ENCODE results near the gene ZEB2. TPM values are rescaled to one million over a fixed set of nuclear protein-coding genes. Genes with fewer than 3 reads are reported as not detected.

Gene ZEB2
- total RNA-seq, 1 experiment from 2014 or later = 1.1 TPM

DNA sequence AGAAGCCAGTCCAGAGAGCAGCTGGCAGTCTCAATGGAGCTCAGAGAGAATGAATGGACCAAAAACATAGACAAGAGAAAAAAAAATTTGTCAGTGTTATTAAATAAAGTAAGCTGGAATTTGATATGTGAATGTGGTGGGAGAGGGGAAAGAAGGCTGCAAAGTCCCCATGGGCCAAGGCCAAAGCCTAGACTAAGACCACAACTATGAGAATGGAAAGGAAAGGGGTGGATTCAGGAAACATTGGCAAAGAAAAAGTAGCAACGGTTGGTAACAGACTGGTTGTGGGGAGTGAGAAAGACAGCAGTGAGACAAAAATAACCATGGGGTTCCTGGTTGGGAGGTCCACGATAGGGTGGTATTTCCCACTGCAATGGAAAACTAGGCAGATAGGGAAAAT lies 47.0 kb downstream of the ZEB2 start:
- intact Hi-C loops (cut with micrococcal nuclease; ENCODE audit: unreplicated experiment) (no loop called here), in situ Hi-C loops (cut with HindIII; ENCODE audit: low pct_unique_long_range_greater_than_20kb, low sequenced_read_pairs) (no loop called here)
- H3K27ac ChIP-seq (ENCODE audit: low read length) = no peak overlapping the region
- ATAC-seq (no peak), DNase-seq (ENCODE audit: low read depth, low spot score) (no peak)
- H3K36me3 ChIP-seq (ENCODE audit: control insufficient read depth, insufficient read depth, low read length) = no peaks in the 10 kb centered on the region
- TF ChIP-seq TCF7L2 (IDR thresholded peaks at IDR 0.05; ENCODE audit: low read depth, low read length) = no peak
- no peaks in the 10 kb centered on the region for H3K9me3 ChIP-seq (ENCODE audit: control insufficient read depth, insufficient read depth, low read depth, low read length)
- no peaks in the 10 kb centered on the region for H3K4me1 ChIP-seq (ENCODE audit: control insufficient read depth, insufficient read depth, low read length)
- H3K4me3 ChIP-seq (ENCODE audit: low read depth in 2 of 2, low read length in 2 of 2) = no peak overlapping the region
- BruUV-seq (replicated peaks) = no TSS peak
- ChIA-PET CTCF (no interaction called here), POLR2A (no interaction called here)
- H3K27me3 ChIP-seq (ENCODE audit: control insufficient read depth, insufficient read depth, low read length) = no peaks in the 10 kb centered on the region; the same call in 1 of the 2 replicates

DNA sequence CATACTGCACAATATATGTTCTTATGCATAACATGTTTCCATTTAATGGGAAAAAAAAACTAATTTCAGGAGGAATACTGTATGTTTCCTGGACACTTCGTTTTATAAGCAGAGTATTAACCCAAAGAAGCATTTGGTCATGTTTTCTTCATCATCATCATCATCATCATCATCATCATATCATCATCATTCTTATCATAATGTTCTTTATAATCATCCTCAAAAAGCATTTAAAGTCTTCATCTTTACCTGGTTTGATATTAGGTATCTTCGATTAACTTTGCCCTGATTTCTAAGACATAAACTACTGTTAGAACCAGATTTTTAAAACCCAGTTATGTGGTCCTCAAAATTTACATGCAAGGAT lies 47.9 kb downstream of the ZEB2 start:
- ATAC-seq (no peak), DNase-seq (ENCODE audit: low read depth, low spot score) (no peak)
- no peaks in the 10 kb centered on the region; the same call in 1 of the 2 replicates for H3K27me3 ChIP-seq (ENCODE audit: control insufficient read depth, insufficient read depth, low read length)
- H3K4me1 ChIP-seq (ENCODE audit: control insufficient read depth, insufficient read depth, low read length) = no peaks in the 10 kb centered on the region
- in situ Hi-C loops (cut with HindIII; ENCODE audit: low pct_unique_long_range_greater_than_20kb, low sequenced_read_pairs) = no loop called here
- H3K36me3 ChIP-seq (ENCODE audit: control insufficient read depth, insufficient read depth, low read length) = no peaks in the 10 kb centered on the region
- H3K27ac ChIP-seq (ENCODE audit: low read length) = no peak overlapping the region
- no peak overlapping the region for H3K4me3 ChIP-seq (ENCODE audit: low read depth in 2 of 2, low read length in 2 of 2)
- ChIA-PET CTCF (no interaction called here), POLR2A (no interaction called here)
- no peaks in the 10 kb centered on the region for H3K9me3 ChIP-seq (ENCODE audit: control insufficient read depth, insufficient read depth, low read depth, low read length)
- intact Hi-C loops (cut with micrococcal nuclease; ENCODE audit: unreplicated experiment) = no loop called here
- BruUV-seq (replicated peaks) = no TSS peak
- TF ChIP-seq REST (IDR thresholded peaks at IDR 0.05; ENCODE audit: insufficient read depth in 1 of 2, low read depth in 2 of 2, low read length in 1 of 2) = no peak
- TF ChIP-seq TCF7L2 (IDR thresholded peaks at IDR 0.05; ENCODE audit: low read depth, low read length) = no peak
- TF ChIP-seq POLR2AphosphoS5 (IDR thresholded peaks at IDR 0.05; ENCODE audit: low read depth, low read length) = no peak
- TF ChIP-seq SIN3A (IDR thresholded peaks at IDR 0.05; ENCODE audit: borderline replicate concordance, insufficient read depth, low read depth, low read length) = no peak
- no peak for TF ChIP-seq CTCF (IDR thresholded peaks at IDR 0.05)

DNA sequence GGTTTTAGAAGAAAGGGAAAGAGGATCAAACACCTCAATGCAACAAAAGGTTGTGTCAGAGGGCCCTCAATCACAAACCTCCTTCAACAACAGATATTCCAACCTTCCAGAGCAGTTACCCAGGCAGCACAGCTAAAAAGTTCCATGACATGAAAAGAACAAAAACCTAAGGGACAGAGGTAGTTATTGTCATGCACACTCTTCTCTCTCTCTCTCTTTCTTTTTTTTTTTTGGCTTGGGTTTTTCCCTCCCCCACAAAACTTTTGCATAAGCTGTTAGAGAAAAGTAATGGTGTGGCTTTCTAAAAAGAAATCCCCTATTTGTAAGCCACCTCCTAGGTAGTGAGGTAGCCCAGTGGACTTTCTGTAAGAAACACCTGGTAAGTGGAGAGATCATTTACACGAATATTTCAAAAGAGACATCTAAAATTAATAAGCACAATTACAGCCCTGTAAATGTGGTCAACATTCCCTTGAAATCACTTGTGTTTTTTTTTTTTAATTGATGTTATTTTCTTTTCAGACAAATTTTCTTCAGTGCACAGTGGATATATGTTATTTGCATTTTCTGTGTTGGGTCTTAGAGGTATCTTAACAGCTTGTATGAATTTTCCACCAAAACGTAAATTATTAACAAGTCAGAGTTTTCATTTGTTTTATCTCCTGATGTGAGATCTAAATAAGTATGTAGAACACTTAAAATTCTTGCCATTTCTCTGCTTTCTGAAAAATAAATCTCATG lies 48.4 kb downstream of the ZEB2 start:
- H3K4me3 ChIP-seq (ENCODE audit: low read depth in 2 of 2, low read length in 2 of 2) = no peak overlapping the region
- DNase-seq (ENCODE audit: low read depth, low spot score) (no peak), ATAC-seq (no peak)
- H3K4me1 ChIP-seq (ENCODE audit: control insufficient read depth, insufficient read depth, low read length) = no peaks in the 10 kb centered on the region
- no peaks in the 10 kb centered on the region; the same call in 1 of the 2 replicates for H3K27me3 ChIP-seq (ENCODE audit: control insufficient read depth, insufficient read depth, low read length)
- in situ Hi-C loops (cut with HindIII; ENCODE audit: low pct_unique_long_range_greater_than_20kb, low sequenced_read_pairs) (no loop called here), intact Hi-C loops (cut with micrococcal nuclease; ENCODE audit: unreplicated experiment) (no loop called here)
- H3K36me3 ChIP-seq (ENCODE audit: control insufficient read depth, insufficient read depth, low read length) = no peaks in the 10 kb centered on the region
- no peak overlapping the region for H3K27ac ChIP-seq (ENCODE audit: low read length)
- no TSS peak for BruUV-seq (replicated peaks)
- ChIA-PET POLR2A (no interaction called here), CTCF (no interaction called here)
- TF ChIP-seq POLR2AphosphoS5 (IDR thresholded peaks at IDR 0.05; ENCODE audit: low read depth, low read length) (no peak), REST (IDR thresholded peaks at IDR 0.05; ENCODE audit: insufficient read depth in 1 of 2, low read depth in 2 of 2, low read length in 1 of 2) (no peak), SIN3A (IDR thresholded peaks at IDR 0.05; ENCODE audit: borderline replicate concordance, insufficient read depth, low read depth, low read length) (no peak), TCF7L2 (IDR thresholded peaks at IDR 0.05; ENCODE audit: low read depth, low read length) (no peak), CTCF (IDR thresholded peaks at IDR 0.05) (no peak)
- H3K9me3 ChIP-seq (ENCODE audit: control insufficient read depth, insufficient read depth, low read depth, low read length) = no peaks in the 10 kb centered on the region

Measured in Panc1 (cell line).